Tibial nerve (tissue), 4 donors: ENCODE measurements around the gene ATP9B.

Source experiments
- CTCF ChIP-seq, 5 experiments: fragments of 200-600 bp in 3 of 5; fragments of 450-650 bp in 2 of 5; sonication (generic) in 3 of 5; IDR thresholded peaks; one replicate each; pipeline ENCODE4 v1.5.1; 2016 to 2019; ENCODE audit warnings: antibody characterized with exemption in 5 of 5, mild to moderate bottlenecking in 3 of 5, moderate library complexity in 2 of 5
- EP300 ChIP-seq, 2 donors: sonication (generic); formaldehyde crosslinking; IDR thresholded peaks; one replicate each; pipeline ENCODE4 v1.6.1; 2017; ENCODE audit warnings: antibody characterized with exemption in 2 of 2, mild to moderate bottlenecking in 1 of 2
- POLR2A ChIP-seq, 2 donors: fragments of 450-650 bp; IDR thresholded peaks; one replicate each; pipeline ENCODE4 v1.6.1; 2017; ENCODE audit warnings: antibody characterized with exemption in 2 of 2, mild to moderate bottlenecking in 2 of 2, moderate library complexity in 2 of 2

- TF ChIP-seq CTCF (IDR thresholded peaks at IDR 0.05): no peak
- no peak for TF ChIP-seq EP300 (IDR thresholded peaks at IDR 0.05)
- TF ChIP-seq POLR2A (IDR thresholded peaks at IDR 0.05): no peak
Measured at GRCh38 chr18:79395308-79395640, 326.1 kb downstream of the ATP9B start.
